ENCODE results near the gene CHD2. TPM values are rescaled to one million over a fixed set of nuclear protein-coding genes. Genes with fewer than 3 reads are reported as not detected.

CHD2 gene
- total RNA-seq, 1 experiment from 2014 or later, result 63.3 TPM

DNA sequence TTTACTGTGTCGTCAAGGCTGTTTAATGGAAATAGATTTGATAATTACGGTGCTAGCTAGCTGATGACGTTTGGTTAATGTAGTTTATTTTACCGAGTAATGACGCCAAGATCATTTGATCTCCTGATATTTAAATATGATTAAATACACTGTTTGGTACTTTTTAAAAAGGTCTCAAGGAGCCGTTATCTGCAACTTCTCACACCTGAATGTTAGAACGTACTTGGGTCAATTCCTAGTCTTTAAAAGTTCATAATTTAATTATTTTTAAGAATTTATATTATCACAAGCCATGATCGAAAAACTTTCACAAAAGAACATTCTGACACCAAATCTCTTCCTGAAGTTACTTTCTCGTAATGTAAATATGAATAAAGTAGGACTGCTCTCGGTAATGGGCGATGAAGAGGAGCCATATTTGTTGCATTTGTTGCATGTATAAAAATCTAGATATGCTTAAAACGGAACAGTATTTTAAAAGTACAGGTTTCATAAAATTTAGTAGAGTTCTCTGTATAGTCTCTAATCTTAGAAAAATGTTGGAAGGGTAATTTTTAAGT, 16.2 kb upstream of the CHD2 start:
- H2BK15ac ChIP-seq (ENCODE audit: low read depth, low read length), result no peak overlapping the region
- peaks cover 20% of the 10 kb centered on the region; the same call in 1 of the 2 replicates for H3K79me2 ChIP-seq (ENCODE audit: insufficient read depth, low read length)
- H3K27me3 ChIP-seq (ENCODE audit: insufficient read depth, low read length), result no peaks in the 10 kb centered on the region
- H3K4me1 ChIP-seq (ENCODE audit: insufficient read depth, low read length), result peaks cover 6% of the 10 kb centered on the region; the same call in 1 of the 2 replicates
- no peaks in the 10 kb centered on the region for H4K20me1 ChIP-seq (ENCODE audit: control insufficient read depth, insufficient read depth, insufficient read length)
- H2BK12ac ChIP-seq (ENCODE audit: insufficient read length, low read depth, low read length), result no peak overlapping the region
- no peak overlapping the region for H4K5ac ChIP-seq (ENCODE audit: insufficient read length, low read depth, low read length)
- no CpG with 5 or more reads among the region's 12 CpGs for WGBS (ENCODE audit: extremely low coverage, insufficient read length, low lambda C conversion rate)
- H3K4me3 Mint-ChIP-seq, result peak overlapping the region; percentile 89 to 92
- peak overlapping the region; percentile 96 to 98 (median 98); a peak in 6 of 7 replicates for H3K27ac Mint-ChIP-seq
- no peak overlapping the region for H3K18ac ChIP-seq (ENCODE audit: insufficient read length, low read depth, low read length)
- H3K9me3 ChIP-seq (ENCODE audit: control insufficient read depth, low read depth, low read length), result no peaks in the 10 kb centered on the region
- no peak overlapping the region for H3T11ph ChIP-seq (ENCODE audit: low read length)
- H3K4me1 Mint-ChIP-seq, result peaks cover 48 to 49% of the 10 kb centered on the region in 2 experiments
- peak overlapping the region; percentile 100 for H3K9ac ChIP-seq (ENCODE audit: extremely low read depth, insufficient read length, low read length)
- peaks cover 4% of the 10 kb centered on the region for H3K23me2 ChIP-seq (ENCODE audit: insufficient read length, low read depth, low read length, poor library complexity, severe bottlenecking)
- H3K27me3 Mint-ChIP-seq (ENCODE audit: low read depth), result no peaks in the 10 kb centered on the region
- H2BK120ac ChIP-seq (ENCODE audit: low read depth, low read length, poor library complexity, severe bottlenecking), result no peak overlapping the region
- H2BK5ac ChIP-seq (ENCODE audit: insufficient read length, low read length), result no peak overlapping the region
- no peak overlapping the region for H4K91ac ChIP-seq (ENCODE audit: insufficient read length, low read depth, low read length)
- H3K36me3 Mint-ChIP-seq (ENCODE audit: insufficient read depth in 1 of 3, low read depth in 3 of 3), result peaks cover 47 to 56% (median 52%) of the 10 kb centered on the region in 3 experiments
- peak overlapping the region; percentile 57 for H3K56ac ChIP-seq (ENCODE audit: insufficient read length, low read depth, low read length)
- no peak overlapping the region for H2BK20ac ChIP-seq (ENCODE audit: low read depth, low read length, poor library complexity, severe bottlenecking)
- no peak for DNase-seq
- peak overlapping the region; percentile 73 for H3K27ac ChIP-seq (ENCODE audit: insufficient read length, low read depth, low read length)
- no peaks in the 10 kb centered on the region for H3K79me1 ChIP-seq (ENCODE audit: insufficient read depth, low read depth, low read length, poor library complexity, severe bottlenecking)
- no peak overlapping the region for H4K8ac ChIP-seq (replicated peaks; ENCODE audit: insufficient read length, low read depth, low read length)
- TF ChIP-seq, protein P1, sequence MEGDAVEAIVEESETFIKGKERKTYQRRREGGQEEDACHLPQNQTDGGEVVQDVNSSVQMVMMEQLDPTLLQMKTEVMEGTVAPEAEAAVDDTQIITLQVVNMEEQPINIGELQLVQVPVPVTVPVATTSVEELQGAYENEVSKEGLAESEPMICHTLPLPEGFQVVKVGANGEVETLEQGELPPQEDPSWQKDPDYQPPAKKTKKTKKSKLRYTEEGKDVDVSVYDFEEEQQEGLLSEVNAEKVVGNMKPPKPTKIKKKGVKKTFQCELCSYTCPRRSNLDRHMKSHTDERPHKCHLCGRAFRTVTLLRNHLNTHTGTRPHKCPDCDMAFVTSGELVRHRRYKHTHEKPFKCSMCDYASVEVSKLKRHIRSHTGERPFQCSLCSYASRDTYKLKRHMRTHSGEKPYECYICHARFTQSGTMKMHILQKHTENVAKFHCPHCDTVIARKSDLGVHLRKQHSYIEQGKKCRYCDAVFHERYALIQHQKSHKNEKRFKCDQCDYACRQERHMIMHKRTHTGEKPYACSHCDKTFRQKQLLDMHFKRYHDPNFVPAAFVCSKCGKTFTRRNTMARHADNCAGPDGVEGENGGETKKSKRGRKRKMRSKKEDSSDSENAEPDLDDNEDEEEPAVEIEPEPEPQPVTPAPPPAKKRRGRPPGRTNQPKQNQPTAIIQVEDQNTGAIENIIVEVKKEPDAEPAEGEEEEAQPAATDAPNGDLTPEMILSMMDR (conservative IDR thresholded peaks at IDR 0.05), result no peak
- H3K23ac ChIP-seq (ENCODE audit: insufficient read length, low read depth, low read length), result no peak overlapping the region
- no peak overlapping the region for H3K4ac ChIP-seq (ENCODE audit: low read depth, low read length)
- H3K9me3 Mint-ChIP-seq, result peaks cover 4% of the 10 kb centered on the region in 2 experiments; a peak in 3 of 5 replicates
- H3K14ac ChIP-seq (ENCODE audit: insufficient read depth, low read length), result peak overlapping the region; percentile 94; the same call in 1 of the 2 replicates
- H2AFZ ChIP-seq (ENCODE audit: low read length), result no peak overlapping the region
- H3K4me2 ChIP-seq (ENCODE audit: insufficient read depth, insufficient read length, low read length), result peak overlapping the region; percentile 59
- H2AK5ac ChIP-seq (ENCODE audit: insufficient read length, low read length), result no peak overlapping the region

Measured in H9 (cell line).